ENCODE data around the gene PCBP2.

Gene PCBP2

DNA sequence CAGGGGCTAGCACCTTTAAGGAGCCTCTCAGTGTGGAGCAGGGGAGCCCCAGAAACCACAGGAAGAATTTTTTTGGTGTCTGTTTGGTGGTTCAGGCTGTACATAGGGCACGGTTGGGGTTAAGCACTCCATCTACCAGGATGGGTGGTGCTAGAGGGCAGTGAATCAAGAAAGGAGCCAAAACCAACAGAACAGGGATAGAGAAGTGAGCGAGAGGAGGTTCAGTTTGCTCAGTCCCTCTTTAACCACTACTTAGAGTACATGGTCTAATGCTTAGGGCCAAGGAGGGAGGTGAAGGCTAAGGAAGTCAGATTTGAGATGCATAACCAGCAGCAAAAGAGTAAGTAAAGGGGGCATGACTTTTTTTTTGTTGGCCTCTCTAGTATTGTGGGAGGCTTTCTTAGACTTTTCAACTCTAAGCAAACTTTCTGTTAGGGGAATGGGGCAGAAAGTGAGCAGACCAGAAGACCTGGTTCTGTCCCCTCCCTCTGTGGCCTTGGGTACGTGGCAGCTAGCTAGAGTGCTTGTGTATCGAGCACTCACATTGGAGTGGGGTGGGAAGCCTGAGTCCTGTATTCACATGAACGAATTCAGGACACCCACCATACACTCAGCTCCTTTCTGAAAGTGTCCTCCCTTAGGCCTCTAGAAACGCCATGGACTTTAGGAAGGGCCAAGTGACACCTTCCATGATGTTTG is 62.0 kb downstream of the PCBP2 start:
- DNase-seq, result no peak

DNA sequence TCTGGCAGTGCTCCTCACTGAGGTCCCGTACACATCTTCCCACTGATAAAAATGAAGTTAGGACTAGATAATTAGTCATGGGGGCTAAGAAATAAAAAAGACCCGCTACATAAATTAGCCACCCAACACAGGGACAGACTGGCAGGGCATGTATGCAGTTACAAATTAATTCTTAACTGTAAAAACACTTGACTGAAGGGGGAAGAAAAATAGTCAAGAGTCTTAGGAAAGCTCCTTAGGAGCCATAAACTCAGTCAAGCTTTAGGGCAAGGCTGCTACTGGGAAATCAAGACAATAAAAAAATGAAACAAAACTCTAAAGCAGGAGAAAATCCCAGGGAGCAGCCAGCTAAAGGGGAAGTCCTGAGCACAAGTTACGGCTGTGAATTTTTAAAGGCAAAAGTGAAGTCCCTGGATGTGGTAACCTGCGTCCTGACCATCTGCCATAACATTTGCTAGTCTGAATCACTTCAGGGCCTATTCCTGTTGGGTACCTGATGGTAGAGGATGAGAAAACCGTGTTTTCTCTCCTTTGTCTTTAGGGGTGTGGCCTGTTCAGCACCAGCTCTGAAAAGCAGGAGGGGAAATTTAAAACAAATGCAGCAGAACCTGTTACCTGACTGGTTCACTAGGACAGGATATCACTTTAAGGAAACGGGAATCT is 62.9 kb downstream of the PCBP2 start:
- no peak for DNase-seq

DNA sequence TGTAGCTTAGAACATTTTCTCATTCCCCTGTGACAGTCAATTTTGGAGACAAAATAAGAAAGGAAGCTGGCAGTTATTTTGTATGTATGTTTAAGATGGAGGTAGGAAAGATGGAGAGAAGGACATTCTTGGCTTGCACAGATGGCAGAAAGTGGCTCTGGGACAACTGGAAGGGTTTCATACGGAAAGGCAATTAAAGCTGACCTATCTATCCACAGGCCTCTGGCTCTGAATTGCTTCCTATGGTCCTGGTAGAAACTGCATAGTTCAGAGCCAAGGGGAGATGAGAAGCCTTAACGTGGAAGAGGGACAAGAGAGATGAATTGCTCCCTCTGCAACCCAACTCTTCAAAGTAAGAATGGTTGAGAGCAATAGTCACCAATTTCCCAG is 63.4 kb downstream of the PCBP2 start:
- no peak for DNase-seq

DNA sequence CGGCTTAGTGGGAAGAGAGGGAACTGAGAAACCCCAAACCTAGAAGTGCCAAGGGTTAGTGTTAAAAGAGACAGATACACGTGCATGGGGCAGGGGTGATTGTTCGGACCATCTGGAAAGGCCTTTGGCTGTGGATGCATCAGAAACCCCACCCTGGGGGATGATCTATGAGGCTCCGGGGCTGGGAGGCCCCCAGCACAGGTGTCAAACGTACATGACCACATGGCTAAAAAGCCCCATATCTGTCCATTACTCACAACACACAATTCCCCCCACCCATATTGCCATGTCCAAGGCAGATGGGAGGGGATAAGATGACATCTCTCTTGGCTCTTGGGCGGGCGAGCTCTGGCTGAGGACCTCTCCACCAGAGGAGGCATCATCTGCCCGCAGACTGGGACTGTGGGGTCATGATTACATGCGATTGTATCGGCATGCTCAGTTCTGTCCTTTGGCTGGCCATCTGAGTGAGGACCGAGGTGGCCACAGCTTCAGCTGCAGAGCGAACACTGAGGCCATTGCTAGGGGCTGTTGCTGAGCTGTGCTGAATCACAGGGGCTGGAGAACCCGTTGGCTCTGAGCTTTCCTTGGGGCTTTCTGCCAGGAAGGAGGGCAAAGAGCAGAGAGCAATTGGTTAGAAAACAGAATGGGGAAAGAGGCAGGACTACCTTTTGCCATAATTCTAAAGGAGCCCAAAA is 65.0 kb downstream of the PCBP2 start:
- DNase-seq, result no peak

DNA sequence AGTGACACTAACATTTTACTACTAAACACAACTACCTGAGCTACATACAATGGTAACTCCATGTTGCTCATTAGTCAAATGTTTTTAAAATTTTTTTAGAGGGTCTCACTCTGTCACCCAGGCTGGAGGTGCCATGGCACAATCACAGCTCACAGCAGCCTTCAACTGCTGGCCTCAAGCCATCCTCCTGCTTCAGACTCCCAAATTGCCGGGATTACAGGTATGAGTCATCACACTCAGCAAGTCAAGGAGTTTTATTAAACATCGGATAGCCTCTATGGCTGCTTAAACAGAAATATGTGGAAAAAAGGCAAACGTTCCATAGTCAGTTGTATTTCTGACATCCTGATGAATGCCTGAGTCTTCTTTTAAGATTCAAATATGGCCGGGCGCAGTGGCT is 66.5 kb downstream of the PCBP2 start:
- no peak for DNase-seq

DNA sequence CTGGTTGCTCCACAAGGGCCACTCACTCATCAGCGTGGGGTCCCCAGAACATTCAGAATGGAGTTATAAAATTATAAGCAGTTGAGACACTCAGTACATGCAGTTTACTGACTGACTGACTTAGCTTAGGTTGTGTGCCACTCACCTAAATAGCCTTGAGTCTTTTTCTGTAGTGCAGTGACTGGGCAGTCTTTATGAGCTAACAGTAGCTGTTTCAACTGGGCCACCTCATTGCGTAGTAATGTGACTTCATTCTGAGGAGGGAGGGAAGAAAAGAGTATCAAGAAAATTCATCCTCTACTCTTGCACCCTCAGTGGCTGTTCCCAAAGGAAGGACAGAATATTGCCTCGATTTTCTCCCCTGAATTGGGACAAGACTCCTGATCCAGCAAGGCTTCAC is 71.2 kb downstream of the PCBP2 start:
- no peak for DNase-seq

DNA sequence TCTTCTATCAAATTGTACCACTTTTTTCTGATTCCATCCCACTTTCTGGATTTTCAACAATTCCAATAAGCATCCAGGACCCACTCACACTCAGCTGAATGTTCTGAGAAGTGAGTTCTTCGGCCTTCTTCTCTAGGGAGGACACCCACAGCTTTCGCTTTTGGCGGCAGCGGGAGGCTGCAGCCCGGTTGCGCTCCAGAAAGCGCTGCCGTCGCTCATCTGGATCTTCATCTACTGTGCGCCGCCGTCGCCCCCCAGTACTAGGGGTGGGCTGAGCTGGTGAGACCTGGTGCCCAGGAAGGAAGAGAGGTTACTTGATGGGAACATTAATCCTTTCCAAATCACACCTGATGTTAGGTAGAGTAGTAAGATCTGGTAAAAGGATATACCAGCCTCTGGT is 72.6 kb downstream of the PCBP2 start:
- DNase-seq, result no peak

DNA sequence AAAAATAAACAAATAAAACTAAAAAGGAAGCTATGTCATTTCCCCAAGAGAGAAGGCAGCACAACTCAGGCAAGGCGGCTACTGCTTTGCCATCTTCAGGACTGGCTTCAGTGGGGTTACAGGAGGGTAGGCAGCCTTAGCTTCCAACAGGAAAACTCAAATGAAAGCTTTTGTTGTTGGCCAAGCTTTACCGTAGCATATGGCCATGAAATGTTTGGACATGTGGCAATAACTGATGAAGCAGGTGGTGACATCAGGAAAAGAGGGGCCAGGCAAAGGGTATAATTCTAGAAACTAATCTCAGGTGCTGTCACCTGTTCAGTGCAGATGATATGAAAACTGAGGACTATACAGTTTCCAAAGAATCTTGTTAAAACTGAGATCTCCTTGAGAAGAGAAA is 78.2 kb downstream of the PCBP2 start:
- no peak for DNase-seq
